ENCODE data around the gene VGF.
"Not testable (repeated sequence)": the region's sequence is repeated elsewhere in the genome, so short reads cannot be mapped to it uniquely, and the experiment has no call there.

VGF gene

DNA sequence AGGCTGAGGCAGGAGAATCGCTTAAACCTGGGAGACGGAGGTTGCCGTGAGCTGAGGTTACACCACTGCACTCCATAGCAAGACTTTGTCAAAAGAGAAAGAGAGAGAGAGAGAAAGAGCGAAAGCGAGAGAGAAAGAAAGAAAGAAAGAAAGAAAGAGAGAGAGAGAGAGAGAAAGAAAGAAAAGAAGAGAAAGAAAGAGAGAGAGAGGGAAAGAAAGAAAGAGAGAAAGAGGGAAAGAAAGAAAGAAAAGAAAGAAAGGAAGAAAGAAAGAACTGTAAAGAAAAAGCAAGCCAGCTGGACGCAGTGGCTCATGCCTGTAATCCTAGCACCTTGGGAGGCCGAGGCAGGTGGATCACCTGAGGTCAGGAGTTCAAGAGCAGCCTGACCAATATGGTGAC lies 52.2 kb downstream of the VGF start:
- not testable (repeated sequence) for DNase-seq
